Measurements from ENCODE around the gene PRR20G.
"Not testable (repeated sequence)": the region's sequence is repeated elsewhere in the genome, so short reads cannot be mapped to it uniquely, and the experiment has no call there.

The PRR20G gene

GRCh38 chr3:127296959-127297358, 9.1 kb upstream of the PRR20G start:
- DNase-seq (ENCODE audit: low read depth), result no peak

- DNase-seq (ENCODE audit: low read depth), result no peak
Measured at GRCh38 chr3:127296166-127296565, 8.3 kb upstream of the PRR20G start.

- not testable (repeated sequence) for DNase-seq (ENCODE audit: low read depth)
Measured at GRCh38 chr3:127293650-127294049, 5.8 kb upstream of the PRR20G start.

GRCh38 chr3:127291611-127292010, 3.8 kb upstream of the PRR20G start:
- DNase-seq (ENCODE audit: low read depth), result no peak

DNA sequence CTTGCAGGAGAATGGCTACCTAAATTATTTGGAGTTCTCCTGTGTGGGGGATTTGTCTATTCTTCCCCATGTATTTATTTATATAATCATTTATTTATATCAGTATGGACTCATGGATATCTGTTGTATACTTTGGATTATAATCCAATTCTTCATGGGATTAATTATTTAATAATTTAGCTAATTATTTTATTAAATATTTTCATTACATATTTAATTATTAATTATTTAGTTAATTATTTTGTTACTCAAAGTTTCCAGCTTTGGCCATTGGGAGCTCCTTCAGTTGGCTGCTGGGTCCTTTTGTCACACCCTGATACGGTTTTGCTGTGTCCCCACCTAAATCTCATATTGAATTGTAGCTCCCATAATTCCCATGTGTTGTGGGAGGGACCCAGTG, 3.3 kb upstream of the PRR20G start:
- DNase-seq (ENCODE audit: low read depth), result no peak

DNA sequence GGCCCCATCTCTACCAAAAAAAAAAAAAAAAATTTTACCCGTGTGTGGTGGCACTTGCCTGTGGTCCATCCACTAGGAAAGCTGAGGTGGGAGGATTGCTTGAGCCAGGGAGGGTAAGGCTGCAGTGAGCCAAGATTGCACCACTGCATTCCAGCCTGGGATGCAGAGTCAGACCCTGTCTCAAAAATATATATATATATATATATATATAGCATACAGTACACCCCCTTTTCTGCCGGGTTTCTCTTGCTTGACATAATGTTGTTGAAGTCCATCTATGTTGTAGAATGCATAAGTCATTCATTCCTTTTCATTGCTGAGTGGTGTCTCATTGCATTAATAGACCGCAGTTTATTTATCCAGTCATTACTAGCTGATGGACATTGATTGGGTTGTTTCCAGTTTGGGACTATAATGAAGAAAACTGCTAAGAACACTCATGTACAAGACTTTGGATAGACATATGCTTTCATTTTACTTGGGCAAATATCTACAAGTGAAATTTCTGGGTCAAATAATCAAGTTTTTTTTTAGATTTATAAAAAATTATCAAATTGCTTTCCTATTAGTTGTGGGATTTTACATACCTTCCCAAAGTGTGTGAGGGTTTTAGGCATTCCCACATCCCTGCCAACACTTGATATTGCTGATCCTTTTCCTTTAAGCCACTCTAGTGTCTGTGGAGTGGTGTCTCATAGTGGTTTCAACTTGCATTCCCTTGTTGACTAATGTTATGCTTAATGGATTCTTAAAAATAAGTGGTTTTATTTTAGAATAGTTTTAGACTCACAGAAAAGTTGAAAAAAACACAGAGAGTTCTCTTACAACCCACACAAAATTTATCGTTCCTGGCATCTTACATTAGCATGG, 2.1 kb upstream of the PRR20G start:
- DNase-seq (ENCODE audit: low read depth), result no peak

- DNase-seq (ENCODE audit: low read depth), result no peak
Measured at GRCh38 chr3:127288921-127289705, 1.3 kb upstream of the PRR20G start.

GRCh38 chr3:127288343-127288742, 497 bp upstream of the PRR20G start:
- no peak for DNase-seq (ENCODE audit: low read depth)

DNA sequence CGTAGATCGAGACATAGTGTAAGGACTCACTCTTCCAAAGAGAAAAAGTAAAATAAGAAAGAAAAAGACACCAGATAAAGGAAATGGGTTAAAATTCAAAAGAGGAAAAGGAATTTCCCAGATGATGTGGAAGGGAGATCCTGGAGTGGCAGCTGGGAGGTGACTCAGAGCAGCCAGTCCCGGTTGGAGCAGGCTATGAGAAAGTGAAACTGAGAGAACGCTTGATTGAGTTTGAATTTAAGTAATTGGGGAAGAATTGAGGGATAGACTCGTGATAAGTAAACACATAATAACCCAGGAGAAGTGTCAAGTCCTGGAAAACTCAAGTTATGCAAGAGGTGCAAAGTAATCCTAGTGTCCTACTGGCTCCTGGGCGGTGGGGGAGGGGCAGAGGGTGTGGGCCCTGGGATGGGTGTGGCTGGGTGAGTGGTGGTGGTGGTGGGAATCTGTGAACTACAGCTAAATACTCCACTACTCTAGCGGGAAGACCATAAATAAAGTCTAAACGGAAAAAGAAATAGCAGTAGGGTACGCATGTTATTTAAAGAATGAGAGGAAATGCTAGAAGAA, 1.2 kb downstream of the PRR20G start:
- DNase-seq (ENCODE audit: low read depth), result no peak

DNA sequence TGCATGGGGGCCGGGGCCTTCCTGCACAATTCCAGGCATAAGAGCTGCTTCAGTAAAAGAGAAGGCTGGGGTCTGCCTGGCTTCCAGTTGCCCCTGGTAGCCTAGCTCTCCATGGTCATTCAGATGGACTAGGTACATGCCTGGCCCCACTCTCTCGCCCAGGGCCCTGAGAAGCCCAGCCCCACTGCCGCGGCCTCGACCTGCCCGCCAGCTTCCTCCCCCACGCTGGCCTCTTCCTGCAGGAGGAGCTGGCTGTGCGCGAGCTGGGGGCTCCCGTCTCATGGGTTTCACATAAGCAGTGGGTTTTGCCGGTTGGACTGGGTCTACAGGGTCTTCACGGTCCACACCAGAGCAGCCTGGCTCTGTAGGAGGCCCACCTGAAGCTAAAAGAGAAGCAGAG, 3.6 kb downstream of the PRR20G start:
- DNase-seq (ENCODE audit: low read depth), result no peak

DNA sequence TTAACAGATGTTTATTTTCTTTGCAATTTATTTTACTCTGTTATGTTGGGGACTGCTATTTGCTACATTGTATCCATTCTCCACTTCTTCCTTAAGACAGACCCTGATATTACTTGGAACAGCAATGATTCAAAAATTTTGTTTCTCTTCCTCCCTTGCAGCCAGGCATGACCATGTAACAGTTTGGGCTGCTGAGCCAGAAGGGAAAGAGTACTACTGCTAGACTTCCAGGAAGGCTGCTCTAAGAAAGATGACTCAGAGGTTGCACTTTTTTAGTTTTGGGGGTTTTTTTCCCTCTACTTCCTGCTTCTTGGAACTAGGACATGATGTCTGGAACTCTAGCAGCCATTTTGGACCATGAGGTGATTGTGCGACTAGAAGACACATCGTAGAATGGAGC, 10.3 kb downstream of the PRR20G start:
- no peak for DNase-seq (ENCODE audit: low read depth)

GRCh38 chr3:127276995-127277394, 10.9 kb downstream of the PRR20G start:
- no peak for DNase-seq (ENCODE audit: low read depth)

DNA sequence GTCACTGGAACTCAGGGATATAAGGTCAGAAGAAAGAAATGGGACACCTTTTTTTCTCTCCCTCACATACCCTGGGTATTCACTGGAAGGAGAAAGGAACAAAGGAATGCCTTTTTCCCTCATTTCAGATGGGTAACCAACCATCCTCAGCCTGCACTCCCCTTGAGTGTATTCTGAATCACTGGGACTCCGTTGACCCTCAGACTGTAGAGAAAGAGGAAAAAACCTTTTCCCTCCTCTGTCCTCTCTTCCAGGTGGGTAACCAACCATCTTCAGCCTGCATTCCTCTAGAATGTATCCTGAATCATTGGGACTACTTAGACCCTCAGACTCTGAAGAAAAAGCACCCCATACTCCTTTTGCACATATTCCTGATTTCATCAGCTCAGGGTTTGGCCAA, 11.4 kb downstream of the PRR20G start:
- no peak for DNase-seq (ENCODE audit: low read depth)

DNA sequence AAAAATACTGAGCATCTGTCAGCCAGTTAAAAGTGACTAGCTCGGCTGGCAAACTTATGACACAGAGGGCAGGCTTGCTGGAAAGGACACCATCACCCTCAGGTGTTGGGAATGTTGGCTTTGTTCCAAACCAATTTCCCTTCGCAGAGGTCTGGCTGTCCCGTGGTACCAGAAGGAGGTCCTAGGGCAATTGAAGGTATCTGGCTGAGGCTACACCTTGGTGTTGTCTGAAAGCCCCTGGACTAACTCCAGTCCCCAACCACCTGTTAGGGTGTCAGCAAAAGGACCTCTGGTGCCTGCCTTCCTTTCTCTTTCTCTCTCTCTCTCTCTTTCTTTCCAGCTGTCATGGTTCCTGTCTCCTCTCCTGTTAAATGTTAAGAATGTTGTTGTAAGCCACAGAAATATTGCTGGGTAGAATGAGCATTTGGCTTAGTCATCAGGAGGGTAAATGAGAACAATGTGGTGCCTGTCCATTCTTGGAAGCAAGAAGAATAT, 12.5 kb downstream of the PRR20G start:
- peak; percentile 17 for DNase-seq (ENCODE audit: low read depth)

DNA sequence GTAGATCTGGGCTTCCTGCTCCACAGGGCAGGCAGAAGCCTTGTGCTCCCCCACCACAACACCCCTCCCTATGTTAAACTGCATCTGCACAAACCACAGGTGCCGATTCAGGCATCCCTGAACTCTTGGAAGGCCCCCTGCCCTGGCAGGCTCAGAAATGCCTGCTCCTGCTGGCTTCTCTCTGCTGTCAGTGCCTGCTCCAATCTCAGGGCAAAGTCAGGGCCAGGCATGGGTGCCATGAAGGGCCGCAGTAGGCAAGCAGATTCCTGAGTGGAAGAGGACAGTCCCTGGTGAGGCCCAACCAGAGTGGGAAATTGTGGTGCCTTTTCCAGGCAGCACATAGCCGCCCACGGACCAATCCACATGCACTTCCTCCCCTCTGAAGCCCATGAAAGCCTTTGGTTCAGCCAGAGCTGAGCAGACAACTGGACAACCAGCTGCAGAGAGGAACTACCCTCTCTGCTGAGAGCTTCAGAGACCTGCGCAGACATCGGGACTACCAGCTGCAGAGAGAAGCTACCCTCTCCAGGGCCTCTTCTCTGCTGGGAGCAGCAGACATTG, 13.6 kb downstream of the PRR20G start:
- DNase-seq (ENCODE audit: low read depth), result no peak

- no peak for DNase-seq (ENCODE audit: low read depth)
Measured at GRCh38 chr3:127273206-127273605, 14.6 kb downstream of the PRR20G start.

GRCh38 chr3:127266186-127266585, 21.7 kb downstream of the PRR20G start:
- no peak for DNase-seq (ENCODE audit: low read depth)

DNA sequence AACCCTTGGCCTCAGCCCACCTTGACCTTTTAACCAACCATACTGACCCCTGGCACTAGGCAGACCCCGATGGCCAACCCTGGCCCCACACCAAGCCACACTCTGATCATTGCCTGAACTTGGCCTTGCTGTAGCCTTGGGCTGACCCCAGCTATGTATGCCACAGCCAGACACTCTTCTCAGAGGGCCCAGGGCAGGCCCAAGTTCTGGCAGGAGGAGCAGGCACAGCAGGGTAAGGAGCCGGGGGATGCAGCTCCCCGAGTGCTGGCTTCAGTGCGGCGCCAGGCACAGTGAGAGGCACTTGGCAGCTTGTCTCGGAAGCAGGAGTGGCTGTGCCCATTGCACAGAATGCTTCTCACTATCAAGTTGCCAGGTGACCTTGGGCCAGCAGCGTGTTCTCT, 22.3 kb downstream of the PRR20G start:
- no peak for DNase-seq (ENCODE audit: low read depth)

GRCh38 chr3:127264794-127265514, 22.9 kb downstream of the PRR20G start:
- DNase-seq (ENCODE audit: low read depth), result no peak

DNA sequence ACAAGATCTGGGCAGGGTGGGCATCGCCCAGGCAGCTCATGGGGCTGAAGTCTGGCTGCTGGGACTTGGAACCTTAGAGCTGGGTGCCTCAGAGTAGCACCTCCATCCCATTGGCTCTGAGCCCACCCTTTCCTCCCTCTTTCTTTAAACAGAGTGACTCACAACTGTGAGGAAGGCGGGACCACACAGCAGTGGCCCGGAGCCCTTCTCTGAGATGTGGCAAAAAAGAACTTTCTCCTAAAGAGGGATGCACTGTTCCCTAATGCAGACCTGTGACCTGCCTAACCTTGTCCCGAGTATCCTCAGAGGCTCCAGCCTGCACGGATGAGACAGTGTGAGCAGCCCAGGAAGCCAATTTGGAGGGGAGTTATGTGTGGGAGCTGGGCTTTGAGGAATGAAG, 23.6 kb downstream of the PRR20G start:
- no peak for DNase-seq (ENCODE audit: low read depth)

- no peak for DNase-seq (ENCODE audit: low read depth)
Measured at GRCh38 chr3:127263586-127264231, 24.1 kb downstream of the PRR20G start.

All from fibroblast of gingiva (primary cell).